COLO668 (cell line): ENCODE results near the gene CSNK1G1.
A peak's percentile ranks its signal among the peaks of the same experiment; 100 is the strongest.

ENCODE experiments used
- DNase-seq: peaks from one replicate; lab custom pipeline; 2025; ENCODE audit not compliant: unreplicated experiment; lab: John Stamatoyannopoulos, UW

Gene CSNK1G1

DNA sequence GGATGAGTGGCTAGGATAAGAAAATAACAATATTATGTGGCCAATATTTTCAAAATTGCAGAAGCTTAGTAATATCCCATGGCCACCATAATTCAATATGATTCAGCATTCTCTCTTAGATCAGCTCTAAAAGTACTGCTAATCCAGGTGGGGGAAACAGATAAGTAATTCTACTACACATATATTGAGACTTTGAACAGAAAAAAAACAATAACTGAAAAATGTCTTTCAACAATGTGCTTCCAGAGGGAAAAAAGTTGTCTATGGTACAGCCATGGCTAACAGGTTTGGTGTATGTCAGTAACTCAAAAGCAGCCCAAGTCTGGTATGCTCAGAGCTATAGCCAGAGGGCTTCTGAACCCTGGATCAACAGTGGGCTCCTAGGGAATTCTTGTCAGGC is 150.8 kb downstream of the CSNK1G1 start:
- DNase-seq: no peak

DNA sequence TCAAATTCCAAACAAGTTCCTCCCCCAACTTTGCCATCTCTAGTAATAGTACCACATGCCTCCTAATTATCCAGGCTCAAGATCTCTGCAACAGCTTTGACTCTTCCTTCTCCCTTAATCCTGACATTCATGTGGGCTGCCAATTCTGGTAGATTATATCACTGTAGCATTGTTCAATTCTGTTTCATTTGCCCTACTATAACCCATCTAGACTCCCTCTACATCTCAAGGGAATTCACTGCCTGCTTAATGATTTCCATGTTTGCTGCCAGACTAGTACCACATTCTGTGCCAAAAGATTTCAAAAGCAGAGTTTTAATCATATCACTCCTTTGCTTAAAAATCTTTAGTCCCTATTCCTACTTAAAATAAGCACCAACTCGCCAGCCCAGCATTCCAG is 158.5 kb downstream of the CSNK1G1 start:
- DNase-seq: no peak

DNA sequence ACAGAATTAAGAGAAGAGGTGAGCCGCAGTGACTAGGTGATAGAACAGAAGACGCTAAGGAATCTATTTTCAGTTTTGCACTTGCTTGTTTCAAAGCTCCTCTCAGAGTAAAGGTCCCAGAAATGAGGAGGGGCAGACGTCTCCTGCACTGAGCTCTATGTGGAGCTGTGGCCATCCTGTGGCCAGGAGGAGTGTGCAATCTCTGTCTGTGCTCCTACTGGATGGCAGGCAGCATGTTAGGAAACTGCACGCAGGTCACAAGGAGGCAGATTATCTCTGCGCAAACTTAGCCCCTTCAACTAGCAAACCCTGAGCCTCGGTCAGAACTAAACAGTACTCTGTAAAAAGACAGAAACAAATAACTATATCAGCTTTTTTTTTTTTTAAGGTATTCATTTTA is 162.0 kb downstream of the CSNK1G1 start:
- no peak for DNase-seq

- DNase-seq: no peak
Observed at GRCh38 chr15:64191971-64192830, 163.8 kb downstream of the CSNK1G1 start.

DNA sequence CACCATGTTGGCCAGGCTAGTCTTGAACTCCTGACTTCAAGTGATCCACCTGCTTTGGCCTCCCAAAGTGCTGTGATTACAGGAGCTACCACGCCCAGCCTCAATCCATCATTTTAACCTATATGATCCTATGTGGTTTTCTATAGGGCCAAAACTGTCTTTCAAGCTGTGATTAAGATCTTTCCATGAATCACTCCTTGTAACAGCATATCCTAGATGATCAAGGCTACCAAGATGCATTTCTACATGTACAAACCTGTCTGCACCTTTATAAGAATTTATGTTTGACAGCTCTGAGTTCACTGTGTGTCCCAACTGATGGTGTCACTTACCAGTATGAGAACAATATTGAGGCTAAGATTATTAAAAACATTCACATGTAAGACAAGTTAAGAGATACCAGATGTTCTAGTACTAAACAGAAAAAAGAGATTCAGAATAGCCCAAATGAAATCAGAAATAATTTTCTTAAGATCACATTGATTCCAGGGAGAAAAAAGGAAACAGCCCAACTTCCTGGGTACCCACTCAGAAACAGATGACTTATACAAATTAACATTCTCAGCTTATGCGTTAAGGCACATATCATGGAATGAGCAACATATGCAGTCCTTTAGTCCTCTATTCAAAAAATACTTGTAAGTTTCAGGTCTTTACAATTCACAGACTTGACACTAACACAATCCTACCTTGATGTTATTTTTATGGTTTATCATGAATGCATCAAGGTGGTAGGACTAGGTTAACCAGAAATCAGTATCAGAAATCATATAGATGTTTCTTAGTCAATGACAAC is 168.4 kb downstream of the CSNK1G1 start:
- no peak for DNase-seq

GRCh38 chr15:64185146-64185911 is 170.6 kb downstream of the CSNK1G1 start:
- DNase-seq: no peak

DNA sequence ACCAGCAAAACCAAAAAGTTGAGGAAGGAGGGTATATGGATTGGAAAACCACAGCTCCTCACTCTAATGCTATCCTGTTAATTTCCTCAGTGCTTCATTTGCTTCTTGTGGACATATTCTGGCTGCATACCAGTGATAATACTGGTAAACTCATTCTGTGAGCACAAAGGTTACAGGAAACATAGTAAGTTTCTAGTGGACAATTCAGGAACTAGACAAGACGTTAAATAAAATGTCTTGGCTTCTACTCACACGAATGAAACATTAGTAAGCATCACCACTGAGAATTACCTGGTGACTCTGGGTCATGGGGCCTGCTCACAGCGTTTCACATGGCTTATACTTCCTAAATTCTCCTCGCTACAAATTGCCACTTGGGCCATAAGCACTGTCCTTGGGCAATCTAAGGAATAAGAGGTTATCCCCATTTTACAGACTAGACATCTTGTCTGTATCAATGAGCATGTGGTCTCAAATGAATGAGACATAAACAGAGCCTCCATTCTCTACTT is 173.1 kb downstream of the CSNK1G1 start:
- no peak for DNase-seq

- DNase-seq: no peak
Observed at GRCh38 chr15:64180235-64180824, 175.6 kb downstream of the CSNK1G1 start.

DNA sequence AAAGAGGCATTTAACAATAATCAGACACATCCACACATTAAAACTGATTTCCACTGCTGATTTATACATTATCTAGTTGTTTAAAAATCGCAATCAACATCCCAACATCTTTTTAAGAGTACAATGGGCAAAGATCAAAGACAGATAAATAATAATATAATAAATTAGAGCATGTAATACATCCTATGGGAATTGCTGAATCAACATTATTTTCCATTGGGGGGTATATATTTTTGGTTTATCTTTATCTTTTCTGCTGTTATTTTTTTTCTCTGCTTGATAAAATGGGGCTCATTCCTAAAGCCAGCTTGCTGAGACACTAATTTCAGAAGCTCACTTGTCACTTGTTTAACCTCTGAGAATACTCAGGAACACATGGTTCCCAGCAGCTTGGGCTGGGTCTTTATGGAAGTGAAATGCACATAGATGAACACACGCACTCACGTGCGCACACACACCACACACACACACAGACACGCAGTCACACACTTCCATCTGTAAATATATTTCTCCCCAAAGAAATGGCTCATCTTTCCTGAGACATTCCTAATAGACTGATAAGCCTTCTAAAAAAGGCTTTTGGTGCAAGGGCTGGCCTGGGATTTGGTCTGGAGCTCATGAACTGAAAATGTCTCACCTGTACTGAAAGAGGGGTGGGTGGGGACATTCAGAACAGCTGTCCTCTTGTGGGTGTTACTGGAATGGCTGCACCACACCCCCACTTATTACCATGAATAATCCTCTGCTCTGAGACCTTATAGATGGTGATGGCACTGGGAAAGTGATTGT is 189.7 kb downstream of the CSNK1G1 start:
- DNase-seq: no peak

- DNase-seq: no peak
Observed at GRCh38 chr15:64164436-64164835, 191.5 kb downstream of the CSNK1G1 start.

GRCh38 chr15:64163659-64164362 is 192.2 kb downstream of the CSNK1G1 start:
- DNase-seq: no peak

GRCh38 chr15:64162869-64163658 is 192.9 kb downstream of the CSNK1G1 start, which contains the start of gene PPIB:
PPIB (minus strand) TSS chr15:64163022; CDS start chr15:64162986, 36 bp downstream.
- DNase-seq: peak; percentile 99

DNA sequence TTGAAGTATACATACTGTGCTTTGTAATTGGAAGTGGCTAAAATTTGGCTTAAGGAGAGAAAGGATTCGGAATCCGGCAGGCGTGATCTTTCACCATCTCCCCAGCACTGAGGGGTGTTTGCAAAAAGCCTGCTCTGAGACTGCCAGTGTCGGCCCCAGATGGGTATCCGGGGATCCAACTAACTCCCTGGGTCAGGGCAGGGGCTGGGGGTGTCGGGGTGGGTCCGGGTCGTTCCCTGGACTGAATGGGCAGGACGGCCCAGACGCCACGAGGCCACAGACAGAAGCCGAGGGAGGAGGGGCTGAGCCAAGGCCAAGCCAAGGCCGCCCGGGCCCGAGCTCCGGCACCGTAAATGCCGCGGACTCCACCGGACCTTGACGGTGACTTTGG is 193.5 kb downstream of the CSNK1G1 start:
- no peak for DNase-seq

DNA sequence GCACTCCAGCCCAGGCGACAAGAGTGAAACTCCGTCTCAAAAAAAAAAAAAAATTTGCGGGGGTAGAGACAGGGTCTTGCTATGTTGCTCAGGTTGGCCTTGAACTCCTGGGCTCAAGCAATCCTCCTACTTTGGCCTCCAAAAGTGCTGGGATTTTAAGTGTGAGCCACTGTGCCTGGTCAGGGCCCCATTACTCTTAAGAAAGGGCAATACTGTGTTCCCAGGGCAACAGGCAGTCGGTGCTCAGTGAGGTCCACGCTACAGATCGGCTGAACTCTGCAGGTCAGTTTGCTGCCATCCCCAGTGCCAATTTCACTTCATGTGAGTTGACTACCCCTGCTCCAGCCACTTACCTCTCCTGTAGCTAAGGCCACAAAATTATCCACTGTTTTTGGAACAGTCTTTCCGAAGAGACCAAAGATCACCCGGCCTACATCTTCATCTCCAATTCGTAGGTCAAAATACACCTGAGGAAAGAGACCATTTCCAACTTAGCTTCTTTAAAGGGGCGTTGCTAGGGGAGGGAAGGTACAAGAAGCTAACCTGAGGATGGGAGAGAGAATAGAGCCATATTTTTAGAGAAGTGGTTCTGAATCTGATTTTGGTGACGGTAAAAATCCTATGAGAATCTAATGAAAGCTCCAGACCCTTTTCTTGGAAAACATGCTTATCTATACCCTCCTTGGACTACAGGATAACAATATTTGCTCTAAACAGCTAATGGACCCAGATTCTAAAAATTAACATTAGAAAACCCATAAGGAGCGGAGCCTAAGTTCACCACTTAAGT is 194.1 kb downstream of the CSNK1G1 start:
- DNase-seq: no peak

DNA sequence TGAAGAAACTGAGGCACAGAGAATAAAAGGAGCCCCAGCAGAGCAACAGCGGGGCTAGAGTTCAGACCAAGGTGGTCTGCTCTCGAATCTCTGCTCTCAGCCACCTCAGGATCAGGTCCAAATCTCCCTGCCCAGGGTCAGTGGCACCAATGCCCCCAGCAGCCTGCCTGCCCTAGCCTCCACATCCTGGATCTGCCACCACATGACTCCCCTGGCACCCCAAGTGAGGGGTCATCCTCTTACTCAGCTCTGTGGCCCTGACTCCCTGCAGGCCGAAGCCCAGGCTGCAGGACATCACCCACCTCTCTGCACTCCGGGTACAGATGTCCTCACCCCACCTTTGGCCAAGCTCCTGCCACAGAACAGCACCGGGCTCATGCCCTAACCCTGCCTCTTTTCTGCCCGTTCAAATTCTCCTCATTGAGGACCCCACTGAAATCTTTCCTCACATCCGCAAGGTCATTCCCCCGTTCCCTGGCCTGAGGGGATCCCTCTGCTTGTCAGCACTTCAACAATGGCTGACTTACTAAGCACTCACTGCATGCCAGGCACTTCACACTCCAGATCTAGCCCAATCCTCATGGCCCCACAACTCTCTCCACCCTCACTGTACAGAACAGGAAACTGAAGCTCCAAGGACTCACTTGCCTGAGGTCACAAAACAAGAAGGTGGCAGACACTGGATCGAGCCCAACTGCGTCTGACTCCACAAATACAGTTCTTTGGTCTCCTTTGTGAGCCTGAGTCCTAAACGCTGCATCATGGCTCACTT is 197.4 kb downstream of the CSNK1G1 start:
- DNase-seq: no peak

DNA sequence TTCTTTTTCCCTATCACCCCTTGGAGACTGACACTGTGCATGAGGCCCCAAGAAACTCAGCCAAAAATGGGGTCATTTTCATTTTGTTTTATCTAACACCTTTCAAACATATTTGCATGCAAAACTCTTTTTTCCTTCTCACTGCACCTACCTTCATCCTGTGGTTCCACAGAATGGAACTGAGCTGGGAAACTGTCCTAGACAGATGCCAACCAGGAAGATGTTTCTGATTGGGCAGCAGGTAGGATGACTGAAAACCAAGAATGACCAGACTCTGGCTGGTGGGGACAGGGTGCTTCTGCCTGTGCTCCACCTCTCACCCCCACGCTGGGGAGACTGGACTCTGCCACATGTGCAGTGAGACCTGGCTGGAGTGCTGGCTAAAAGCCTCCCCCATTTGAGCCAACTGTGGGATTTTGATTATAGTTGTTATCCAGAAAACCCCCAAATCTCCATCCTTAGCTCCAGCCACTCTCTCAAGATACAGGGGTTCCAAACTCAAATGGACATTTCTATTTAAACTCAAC is 198.3 kb downstream of the CSNK1G1 start:
- DNase-seq: no peak
